Mucosa of gallbladder (tissue), 1 donor: ENCODE data around the gene ZNF587. TPM values are rescaled to one million over a fixed set of nuclear protein-coding genes. Genes with fewer than 3 reads are reported as not detected.
"Not testable (repeated sequence)": the region's sequence is repeated elsewhere in the genome, so short reads cannot be mapped to it uniquely, and the experiment has no call there.

Experiments used
- DNase-seq: peaks from one replicate; pipeline ENCODE4 v3.0.0-alpha.2; 2020; ENCODE audit warnings: low spot score
- total RNA-seq: library from RNA; stranded (reverse); gene quantifications from one replicate; pipeline ENCODE4 v1.2.1, GENCODE V29; 2021
- donor health status: DM: no; HTN: no; CAD: no.

Gene ZNF587
- 60.0 TPM for total RNA-seq

DNA sequence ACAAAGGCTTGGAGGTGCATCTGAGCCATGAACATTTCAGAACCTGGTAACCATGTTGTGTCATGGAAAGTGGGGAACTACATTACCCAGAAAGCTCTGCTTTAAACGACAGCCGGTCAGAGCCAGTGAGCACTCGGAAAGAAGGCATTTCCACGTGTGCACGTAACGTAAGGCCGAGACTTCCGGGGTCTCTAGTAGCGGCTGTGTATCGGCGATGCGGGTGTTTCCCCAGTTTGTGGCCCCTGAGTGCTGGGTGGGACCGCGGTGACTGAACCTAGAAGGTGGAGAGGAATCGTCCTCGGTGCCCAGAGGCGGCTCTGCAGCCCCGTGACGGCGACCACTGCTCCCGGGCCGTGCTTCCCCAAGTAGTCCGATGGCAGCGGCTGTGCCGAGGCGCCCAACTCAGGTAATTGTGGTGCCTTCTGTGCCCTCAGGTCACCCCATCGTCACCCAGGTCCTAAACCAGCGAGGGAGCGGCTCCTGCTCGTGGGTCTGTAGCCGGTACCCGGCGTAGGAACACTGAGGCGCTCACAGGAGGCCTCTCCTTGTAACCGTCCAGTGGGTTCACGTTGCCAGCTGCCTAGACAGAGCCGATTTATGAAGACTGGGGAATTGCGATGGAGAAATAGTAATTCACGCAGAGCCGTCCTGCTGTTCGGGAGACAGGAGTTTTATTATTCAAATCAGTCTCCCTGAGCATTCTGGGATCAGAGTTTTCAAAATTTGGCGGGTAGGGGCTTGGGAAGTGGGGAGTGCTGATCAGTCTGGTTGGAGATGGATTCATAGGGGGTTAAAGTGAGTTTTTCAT is at the start of gene ZNF587:
Gene ZNF587, plus strand, starts transcription at position 194 of the 808 bp plus-strand sequence. Its CDS starts 180 bp downstream, at position 374.
- peak; percentile 84 for DNase-seq

DNA sequence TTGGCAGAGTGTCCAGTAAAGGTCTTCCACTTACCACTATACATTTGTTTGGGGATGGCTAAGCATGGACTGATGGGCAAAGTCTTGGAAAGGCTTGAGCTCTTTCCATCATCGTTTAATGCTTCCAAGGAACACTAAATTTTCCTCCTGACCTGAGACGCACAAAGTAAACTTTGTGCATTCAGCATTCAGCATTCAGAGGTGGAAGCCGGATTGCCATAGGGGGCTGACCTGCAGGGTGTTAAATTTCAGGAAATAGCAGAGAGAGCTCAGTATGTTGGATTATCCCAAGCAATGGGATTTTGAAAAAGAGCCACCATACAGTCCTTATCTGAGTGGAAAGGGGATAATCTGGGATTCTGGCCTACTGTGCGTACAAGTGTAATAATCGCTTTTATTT is 49.0 kb upstream of the ZNF587 start:
- no peak for DNase-seq

DNA sequence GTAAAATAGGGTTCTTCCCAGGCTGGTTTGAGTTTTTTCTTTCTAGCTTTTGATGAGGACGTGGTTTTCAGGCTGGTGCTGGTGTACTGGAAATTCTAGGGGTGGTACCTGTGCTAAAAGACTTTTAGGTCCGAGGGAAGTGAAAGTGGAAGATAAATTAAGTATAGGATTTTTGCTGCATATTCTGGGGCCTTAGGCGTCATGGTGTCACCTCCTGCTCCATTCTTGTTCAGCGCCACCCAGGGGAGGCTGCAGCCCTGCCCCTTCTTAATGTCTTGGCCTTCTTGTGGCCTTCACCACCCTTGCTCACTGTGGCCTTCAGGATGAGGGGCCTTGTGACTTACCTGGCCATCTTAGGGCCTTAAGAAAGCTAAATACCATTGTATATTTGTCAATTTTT is 47.4 kb upstream of the ZNF587 start:
- DNase-seq: no peak

GRCh38 chr19:57803265-57803593 is 46.4 kb upstream of the ZNF587 start:
- no peak for DNase-seq

DNA sequence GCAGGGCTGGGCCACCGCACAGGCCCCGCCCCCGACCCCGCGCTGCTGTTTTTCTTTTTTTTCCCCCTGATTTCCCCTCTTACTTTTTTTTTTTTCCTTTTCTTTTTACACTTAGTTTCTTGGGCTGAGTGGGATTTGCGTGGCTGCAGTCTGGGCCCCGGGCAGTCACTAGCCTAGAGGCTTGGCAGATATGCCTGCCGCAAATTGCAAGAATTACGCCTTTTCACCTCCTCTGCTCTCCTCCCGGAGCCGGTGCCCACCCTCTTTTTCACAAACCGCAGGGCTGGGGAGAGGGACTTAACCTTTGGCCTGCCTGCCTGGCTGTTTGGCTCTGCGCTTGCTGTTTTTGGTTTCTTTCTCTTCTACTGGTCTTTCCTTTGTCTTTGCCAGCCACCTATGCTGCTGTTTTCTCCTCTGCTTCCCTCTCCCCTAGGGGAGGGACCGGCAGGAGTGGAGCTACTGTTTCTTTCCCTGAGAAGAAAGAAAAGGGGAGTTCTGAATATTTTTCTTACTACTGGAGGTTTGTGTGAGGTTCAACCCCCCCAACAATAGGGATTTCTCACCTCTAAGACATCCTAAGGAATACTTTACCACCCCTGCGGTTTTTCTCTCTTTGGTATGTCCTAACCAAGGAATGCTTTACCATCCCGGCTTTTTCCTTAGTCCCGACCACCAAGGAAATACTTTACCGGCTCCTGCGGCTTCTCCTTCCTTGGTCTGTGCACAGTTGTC is 45.9 kb upstream of the ZNF587 start:
- DNase-seq: no peak

- DNase-seq: no peak
Measured at GRCh38 chr19:57807541-57807940, 42.1 kb upstream of the ZNF587 start.

DNA sequence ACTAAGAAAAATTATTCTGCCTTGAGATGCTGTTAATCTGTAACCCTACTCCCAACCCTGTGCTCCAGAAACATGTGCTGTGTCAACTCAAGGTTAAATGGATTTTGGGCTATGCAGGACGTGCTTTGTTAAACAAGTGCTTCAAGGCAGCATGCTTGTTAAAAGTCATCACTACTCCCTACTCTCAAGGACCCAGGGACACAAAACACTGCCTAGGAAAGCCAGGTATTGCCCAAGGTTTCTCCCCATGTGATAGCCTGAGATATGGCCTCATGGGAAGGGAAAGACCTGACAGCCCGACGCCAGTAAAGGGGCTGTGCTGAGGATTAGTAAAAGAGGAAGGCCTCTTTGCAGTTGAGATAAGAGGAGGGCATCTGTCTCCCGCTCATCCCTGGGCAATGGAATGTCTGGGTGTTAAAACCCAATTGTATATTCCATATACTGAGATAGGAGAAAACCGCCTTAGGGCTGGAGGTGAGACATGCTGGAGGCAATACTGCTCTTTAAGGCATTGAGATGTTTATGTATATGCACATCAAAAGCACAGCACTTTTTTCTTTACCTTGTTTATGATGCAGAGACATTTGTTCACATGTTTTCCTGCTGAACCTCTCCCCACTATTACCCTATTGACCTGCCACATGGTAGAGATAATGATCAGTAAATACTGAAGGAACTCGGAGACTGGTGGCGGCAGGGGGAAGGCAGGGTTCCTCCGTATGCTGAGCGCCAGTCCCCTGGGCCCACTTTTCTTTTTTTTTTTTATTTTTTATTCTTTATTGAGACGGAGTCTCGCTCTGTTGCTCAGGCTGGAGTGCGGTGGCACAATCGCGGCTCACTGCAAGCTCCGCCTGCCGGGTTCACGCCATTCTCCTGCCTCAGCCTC is 39.0 kb upstream of the ZNF587 start:
- peak; percentile 70 for DNase-seq

- DNase-seq: no peak
Measured at GRCh38 chr19:57812226-57812625, 37.4 kb upstream of the ZNF587 start.

DNA sequence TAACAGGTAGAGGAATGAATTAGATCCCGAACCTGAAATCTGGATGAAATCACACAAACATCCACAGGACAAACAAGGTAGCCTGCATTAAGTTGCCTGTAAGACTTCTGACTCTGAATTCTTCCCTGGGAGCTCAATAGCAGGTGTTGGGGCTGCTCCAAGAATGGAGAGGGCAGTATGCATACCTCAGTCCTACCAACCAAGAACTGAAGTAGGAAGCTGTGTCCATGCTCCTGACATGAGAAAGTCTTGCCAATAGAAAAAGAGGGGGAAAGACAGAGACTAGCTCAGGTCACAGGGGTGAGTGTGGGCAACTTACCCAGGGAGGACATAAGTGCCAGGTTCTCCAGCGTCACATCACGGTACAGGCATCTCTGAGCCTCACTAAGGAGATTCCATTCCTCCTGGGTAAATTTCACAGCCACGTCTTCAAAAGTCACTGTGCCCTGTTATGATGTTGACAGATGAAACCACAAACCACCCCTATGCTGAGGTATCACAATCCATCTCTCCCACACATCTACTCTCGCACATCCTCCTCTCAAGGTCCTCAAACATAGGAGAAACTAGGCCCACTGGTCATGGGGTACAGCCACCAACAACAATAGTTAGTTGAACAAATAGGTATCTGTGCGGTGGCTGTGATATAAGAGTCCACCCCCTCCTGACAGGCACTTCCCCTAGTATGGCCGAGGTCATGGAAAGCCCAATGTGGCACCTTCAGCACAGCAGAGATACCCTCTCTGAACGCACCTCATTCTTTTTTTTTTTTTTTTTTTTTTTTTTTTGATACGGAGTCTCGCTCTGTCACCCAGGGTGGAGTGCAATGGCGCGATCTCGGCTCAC is 36.5 kb upstream of the ZNF587 start:
- not testable (repeated sequence) for DNase-seq

DNA sequence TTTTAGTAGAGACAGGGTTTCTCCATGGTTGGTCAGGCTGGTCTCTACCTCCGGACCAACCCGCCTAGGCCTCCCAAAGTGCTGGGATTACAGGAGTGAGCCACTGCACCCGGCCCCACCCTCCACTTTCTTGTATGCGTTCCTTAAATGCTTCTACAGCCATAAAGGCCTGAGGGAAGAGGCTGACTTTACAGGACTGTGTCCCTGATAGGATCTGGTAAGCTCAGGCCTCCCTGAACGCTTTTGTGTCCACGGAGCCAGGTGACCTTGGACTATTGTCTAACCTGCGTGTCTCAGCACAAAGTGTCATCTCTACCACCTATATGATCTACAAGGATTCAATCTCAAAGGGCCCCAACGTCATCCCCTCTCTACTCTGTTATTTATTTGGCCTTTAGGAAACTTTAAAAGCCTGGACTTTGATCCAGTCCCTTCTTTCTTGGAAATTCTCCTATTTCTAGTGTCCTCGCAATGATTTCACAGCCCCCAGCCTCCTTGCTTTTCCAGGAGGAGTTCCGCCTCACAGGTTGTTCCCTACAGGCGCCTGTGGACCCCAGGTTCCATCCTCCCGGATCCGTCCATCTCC is 35.6 kb upstream of the ZNF587 start:
- no peak for DNase-seq

DNA sequence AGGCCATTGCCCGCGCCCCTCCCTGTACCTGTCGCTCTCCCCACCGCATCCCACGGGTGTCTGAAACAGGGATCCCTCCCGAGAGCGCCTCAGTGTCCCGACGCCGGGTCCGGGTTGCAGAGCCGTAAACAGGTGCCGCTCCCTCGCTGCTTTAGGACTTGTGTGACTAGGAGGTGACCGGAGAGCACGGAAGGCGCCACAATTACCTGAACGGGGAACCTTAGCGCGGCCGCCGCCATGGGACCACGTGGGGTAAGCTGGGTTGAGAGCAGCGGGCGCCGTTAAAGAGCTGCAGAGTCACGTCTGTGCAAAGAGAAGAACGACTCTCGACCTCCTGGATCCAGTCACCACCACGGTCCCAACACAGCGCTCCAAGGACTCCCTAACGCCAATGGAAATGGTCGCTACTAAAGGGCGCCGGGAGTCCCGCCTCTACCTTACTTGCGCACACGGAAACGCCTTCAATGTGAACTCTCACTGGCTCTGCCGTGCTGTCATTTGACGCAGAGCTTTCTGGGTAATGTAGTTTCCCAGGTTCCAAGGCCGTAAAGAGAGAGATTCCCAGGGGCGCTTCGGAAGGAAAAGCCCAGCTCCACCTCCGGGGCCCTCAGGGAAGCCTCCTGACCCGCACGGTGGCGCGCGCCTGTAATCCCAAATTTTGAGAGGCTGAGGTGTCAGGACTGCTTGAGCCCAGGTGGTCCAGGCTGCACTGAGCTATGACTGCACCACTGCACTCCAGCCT is 35.0 kb upstream of the ZNF587 start, which contains the start of gene ZNF552:
Gene ZNF552, minus strand, starts transcription at position 409 of the 742 bp plus-strand sequence. Its CDS starts 170 bp downstream, at position 239.
- peak; percentile 94 for DNase-seq

DNA sequence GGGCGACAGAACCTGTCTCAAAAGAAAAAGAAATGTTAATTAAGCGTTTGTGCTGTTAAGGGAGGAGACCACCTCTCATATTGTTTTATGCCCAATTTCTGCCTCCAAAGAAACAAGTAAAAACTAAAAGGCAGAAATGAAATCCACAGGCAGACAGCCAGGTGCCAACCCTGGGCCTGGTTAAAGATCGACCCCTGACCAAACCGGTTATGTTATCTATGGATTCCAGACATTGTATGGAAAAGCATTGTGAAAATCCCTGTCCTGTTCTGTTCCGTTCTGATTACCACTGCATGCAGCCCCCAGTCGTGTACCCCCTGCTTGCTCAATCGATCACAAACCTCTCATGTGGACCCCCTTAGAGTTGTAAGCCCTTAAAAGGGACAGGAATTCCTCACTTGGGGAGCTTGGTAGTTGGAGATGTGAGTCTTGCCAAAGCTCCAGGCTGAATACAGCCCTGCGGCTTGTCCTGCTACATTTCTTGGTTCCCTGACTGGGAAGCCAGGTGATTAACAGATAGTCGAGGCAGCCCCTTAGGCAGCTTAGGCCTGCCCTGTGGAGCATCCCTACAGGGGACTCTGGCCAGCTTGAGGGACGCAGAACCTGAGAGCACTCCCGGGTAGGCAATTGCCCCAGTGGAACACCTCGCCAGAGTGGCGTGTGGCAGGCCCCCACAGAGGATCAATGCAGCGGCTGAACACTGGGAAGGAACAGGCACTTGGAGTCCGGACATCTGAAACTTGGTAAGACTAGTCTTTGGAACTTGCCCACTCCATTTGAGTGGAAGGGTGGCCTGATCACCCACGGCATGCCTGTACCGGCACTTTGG is 34.2 kb upstream of the ZNF587 start:
- no peak for DNase-seq

DNA sequence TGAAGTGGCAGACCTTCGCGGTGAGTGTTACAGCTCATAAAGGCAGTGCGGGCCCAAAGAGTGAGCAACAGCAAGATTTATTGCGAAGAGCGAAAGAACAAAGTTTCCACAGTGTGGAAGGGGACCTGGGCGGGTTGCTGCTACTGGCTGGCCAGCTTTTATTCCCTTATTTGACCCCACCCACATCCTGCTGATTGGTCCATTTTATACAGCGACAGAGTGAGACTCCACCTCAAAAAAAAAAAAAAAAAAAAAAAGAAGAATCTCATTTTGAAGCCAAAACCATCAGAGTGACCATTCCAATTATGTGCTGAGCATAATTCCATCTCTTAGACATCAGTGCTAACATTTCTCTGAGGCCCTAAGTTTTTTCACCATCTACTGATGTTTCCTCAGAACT is 33.0 kb upstream of the ZNF587 start:
- DNase-seq: peak; percentile 73

- DNase-seq: no peak
Measured at GRCh38 chr19:57817976-57818375, 31.7 kb upstream of the ZNF587 start.

GRCh38 chr19:57818378-57818777 is 31.3 kb upstream of the ZNF587 start:
- DNase-seq: no peak

GRCh38 chr19:57819475-57820148 is 30.0 kb upstream of the ZNF587 start:
- peak; percentile 95 for DNase-seq

DNA sequence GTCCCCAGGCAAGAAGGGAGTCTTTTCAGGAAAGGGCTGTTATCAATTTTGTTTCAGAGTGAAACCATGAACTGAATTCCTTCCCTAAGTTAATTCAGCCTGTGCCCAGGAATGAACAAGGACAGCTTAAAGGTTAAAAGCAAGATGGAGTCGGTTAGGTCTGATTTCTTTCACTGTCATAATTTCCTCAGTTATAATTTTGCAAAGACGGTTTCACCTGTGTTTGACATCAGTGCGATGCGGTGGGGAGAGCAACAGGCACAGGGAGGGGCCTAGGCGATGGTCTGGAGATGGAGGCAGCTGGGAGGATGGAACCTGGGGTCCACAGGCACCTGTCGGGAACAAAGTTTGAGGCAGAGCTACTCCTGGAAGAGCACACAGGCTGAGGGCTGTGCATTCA is 29.1 kb upstream of the ZNF587 start:
- no peak for DNase-seq

- DNase-seq: not testable (repeated sequence)
Measured at GRCh38 chr19:57821095-57821494, 28.6 kb upstream of the ZNF587 start.

DNA sequence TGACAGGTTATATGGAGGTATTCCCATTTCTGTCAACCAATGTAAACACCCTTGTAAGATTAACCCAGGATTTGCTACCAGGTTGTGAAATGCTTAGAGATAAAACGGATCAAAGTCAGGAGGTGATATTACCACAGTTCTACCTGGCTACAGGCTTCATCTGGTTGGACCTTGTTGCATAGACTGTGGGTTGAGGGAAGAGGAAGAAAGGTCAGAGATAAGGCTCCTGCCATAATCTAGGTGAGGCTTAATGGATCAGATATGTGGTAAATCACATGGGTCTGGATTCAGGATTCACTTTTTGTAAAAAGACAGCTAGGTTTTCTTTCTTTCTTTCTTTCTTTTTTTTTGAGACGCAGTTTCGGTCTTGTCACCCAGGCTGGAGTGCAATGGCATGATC is 28.2 kb upstream of the ZNF587 start:
- DNase-seq: not testable (repeated sequence)
